GM18526 (cell line): ENCODE results near the gene MFRP.

Source experiments
- POLR2A ChIP-seq: IDR thresholded peaks from 3 replicates; pipeline ENCODE4 v1.6.1; 2011; ENCODE audit not compliant: insufficient read length; ENCODE audit errors: extremely low read depth

MFRP gene

GRCh38 chr11:119338318-119338890, 8.1 kb downstream of the MFRP start:
- no peak for TF ChIP-seq POLR2A

- no peak for TF ChIP-seq POLR2A
Measured at GRCh38 chr11:119337581-119338317, 8.8 kb downstream of the MFRP start.

GRCh38 chr11:119336744-119337469, 9.6 kb downstream of the MFRP start:
- no peak for TF ChIP-seq POLR2A

GRCh38 chr11:119335655-119336543, 10.6 kb downstream of the MFRP start:
- TF ChIP-seq POLR2A = no peak

- no peak for TF ChIP-seq POLR2A
Measured at GRCh38 chr11:119335091-119335654, 11.3 kb downstream of the MFRP start.

- peak; percentile 56 for TF ChIP-seq POLR2A
Measured at GRCh38 chr11:119334174-119334930, 12.2 kb downstream of the MFRP start, which contains the start of gene RNF26. RNF26 (plus strand) TSS chr11:119334527; CDS start chr11:119335123, 596 bp downstream.

- no peak for TF ChIP-seq POLR2A
Measured at GRCh38 chr11:119332111-119332765, 14.3 kb downstream of the MFRP start.

GRCh38 chr11:119330237-119330636, 16.3 kb downstream of the MFRP start:
- no peak for TF ChIP-seq POLR2A

- no peak for TF ChIP-seq POLR2A
Measured at GRCh38 chr11:119329320-119329719, 17.2 kb downstream of the MFRP start.

- no peak for TF ChIP-seq POLR2A
Measured at GRCh38 chr11:119324189-119324588, 22.3 kb downstream of the MFRP start.

GRCh38 chr11:119323532-119324033, 22.9 kb downstream of the MFRP start:
- TF ChIP-seq POLR2A = no peak

- no peak for TF ChIP-seq POLR2A
Measured at GRCh38 chr11:119322921-119323531, 23.5 kb downstream of the MFRP start.

- TF ChIP-seq POLR2A = no peak
Measured at GRCh38 chr11:119322360-119322739, 24.2 kb downstream of the MFRP start.
